ENCODE data around the gene HCFC1R1. TPM values are rescaled to one million over a fixed set of nuclear protein-coding genes. Genes with fewer than 3 reads are reported as not detected.

The HCFC1R1 gene
- total and polyA plus RNA-seq, 7 donors, result 23.1 to 82.5 (median 52.9) TPM

GRCh38 chr16:3021449-3022207, 2.1 kb downstream of the HCFC1R1 start:
- H3K4me1 ChIP-seq, result peaks cover 0 to 62% (median 54%) of the 10 kb centered on the region in 4 donors
- DNase-seq, result peak; percentile 90
- peak overlapping the region; percentile 46 to 74 (median 61) for H3K4me3 ChIP-seq
- H3K9me3 ChIP-seq, result no peaks in the 10 kb centered on the region
- H3K27me3 ChIP-seq, result peaks cover 17 to 28% (median 24%) of the 10 kb centered on the region in 3 donors
- peak in 1 of 4 donors; percentile 21 for TF ChIP-seq POLR2AphosphoS5 (IDR thresholded peaks at IDR 0.05)
- TF ChIP-seq CTCF (IDR thresholded peaks at IDR 0.05), result peak in 1 of 4 experiments; percentile 27
- no peak for TF ChIP-seq EP300 (IDR thresholded peaks at IDR 0.05)
- no peak for TF ChIP-seq POLR2A (IDR thresholded peaks at IDR 0.05)
- WGBS, 2 donors, result 17 to 18% methylated on average over 25 of the region's 25 CpGs
- intact Hi-C loops (cut with DNase I), result loop anchor here (2.0 kb wide), 1 partner anchor 261 kb away; the partner anchor contains the start of gene ZNF263
- peak overlapping the region; percentile 98 to 99 (median 98) for H3K27ac ChIP-seq
- H3K36me3 ChIP-seq, result peaks cover 0 to 11% (median 9%) of the 10 kb centered on the region in 4 donors

GRCh38 chr16:3020604-3021448, 2.9 kb downstream of the HCFC1R1 start:
- DNase-seq, result peak; percentile 94
- 0 to 1% methylated on average over 57 of the region's 57 CpGs for WGBS, 2 donors

GRCh38 chr16:3020247-3020603, 3.5 kb downstream of the HCFC1R1 start, which contains the start of gene TNFRSF12A:
Gene TNFRSF12A (plus strand): TSS chr16:3020368. CDS start chr16:3020398, 30 bp downstream.
- intact Hi-C loops (cut with DNase I), result loop anchor here (2.0 kb wide), 1 partner anchor 263 kb away; the partner anchor contains the start of gene ZNF263
- Histone ChIP-seq H3K4me1 (peaks cover 0 to 59% (median 53%) of the 10 kb centered on the region in 4 donors), H3K27me3 (peaks cover 17 to 28% (median 24%) of the 10 kb centered on the region in 3 donors), H3K27ac (peak within 1 kb of the TSS; percentile 98 to 99 (median 98)), H3K4me3 (peak within 1 kb of the TSS; percentile 46 to 74 (median 61)), H3K36me3 (no peaks in the 10 kb centered on the region), H3K9me3 (no peaks in the 10 kb centered on the region)
- DNase-seq, result peak; percentile 83
- TF ChIP-seq EP300 (IDR thresholded peaks at IDR 0.05) (no peak), POLR2AphosphoS5 (IDR thresholded peaks at IDR 0.05) (peak; percentile 56 to 90 (median 88)), POLR2A (IDR thresholded peaks at IDR 0.05) (peak in 1 of 2 donors; percentile 51), CTCF (IDR thresholded peaks at IDR 0.05) (no peak)
- WGBS, 2 donors, result 1% methylated on average over 49 of the region's 49 CpGs

More at GRCh38 chr16:3020604-3021448, 2.9 kb downstream of the HCFC1R1 start:
- peaks cover 17 to 28% (median 24%) of the 10 kb centered on the region in 3 donors for H3K27me3 ChIP-seq
- H3K4me1 ChIP-seq, result peaks cover 0 to 62% (median 54%) of the 10 kb centered on the region in 4 donors
- no peaks in the 10 kb centered on the region for H3K9me3 ChIP-seq
- TF ChIP-seq POLR2AphosphoS5 (IDR thresholded peaks at IDR 0.05), result peak; percentile 49 to 90 (median 70)
- TF ChIP-seq EP300 (IDR thresholded peaks at IDR 0.05), result peak in 2 of 4 donors; percentile 57 to 80
- no peak for TF ChIP-seq POLR2A (IDR thresholded peaks at IDR 0.05)
- H3K27ac ChIP-seq, result peak overlapping the region; percentile 98 to 99 (median 98)
- H3K4me3 ChIP-seq, result peak overlapping the region; percentile 46 to 74 (median 61)
- intact Hi-C loops (cut with DNase I), result loop anchor here (2.0 kb wide), 1 partner anchor 262 kb away; the partner anchor contains the start of gene ZNF263
- peaks cover 0 to 3% (median 1%) of the 10 kb centered on the region in 4 donors for H3K36me3 ChIP-seq

- intact Hi-C loops (cut with DNase I), result loop anchor here (2.0 kb wide), 1 partner anchor 263 kb away; the partner anchor contains the start of gene ZNF263
- Histone ChIP-seq H3K4me1 (peaks cover 0 to 54% (median 49%) of the 10 kb centered on the region in 4 donors), H3K4me3 (peak overlapping the region in 3 of 4 donors; percentile 57 to 74 (median 65))
These were observed 4.0 kb downstream of the HCFC1R1 start for GRCh38 chr16:3019594-3020246.

More at GRCh38 chr16:3019594-3020246, 4.0 kb downstream of the HCFC1R1 start:
- TF ChIP-seq CTCF (IDR thresholded peaks at IDR 0.05) (no peak), POLR2AphosphoS5 (IDR thresholded peaks at IDR 0.05) (no peak), EP300 (IDR thresholded peaks at IDR 0.05) (no peak), POLR2A (IDR thresholded peaks at IDR 0.05) (no peak)
- no peaks in the 10 kb centered on the region for H3K9me3 ChIP-seq
- no peak for DNase-seq
- H3K27ac ChIP-seq, result peak overlapping the region; percentile 98 to 99 (median 98)
- H3K36me3 ChIP-seq, result no peaks in the 10 kb centered on the region
- WGBS, 2 donors, result 19 to 30% methylated on average over 40 of the region's 40 CpGs
- H3K27me3 ChIP-seq, result peaks cover 17 to 28% (median 24%) of the 10 kb centered on the region in 3 donors

All from sigmoid colon (tissue), 7 donors.